Endodermal cell (in vitro differentiated cells): Measurements from ENCODE around the gene HLA-E. TPM values are rescaled to one million over a fixed set of nuclear protein-coding genes. Genes with fewer than 3 reads are reported as not detected.

Source experiments
- DNase-seq: peaks from one replicate; pipeline ENCODE4 v3.0.0-alpha.2; 2017
- H3K27ac ChIP-seq: 2 replicates; pipeline ENCODE4 v1.5.1; 2013; ENCODE audit warnings: mild to moderate bottlenecking, low read depth, low read length, moderate library complexity
- H3K27me3 ChIP-seq: 2 replicates; pipeline ENCODE4 v1.6.1; 2013; ENCODE audit warnings: mild to moderate bottlenecking, low read length, moderate library complexity; ENCODE audit not compliant: insufficient read depth, control insufficient read depth, poor library complexity, severe bottlenecking
- H3K36me3 ChIP-seq: 2 replicates; pipeline ENCODE4 v1.7.0; 2013; ENCODE audit warnings: mild to moderate bottlenecking, low read length, moderate library complexity; ENCODE audit not compliant: control insufficient read depth, insufficient read depth
- H3K4me1 ChIP-seq: one replicate; pipeline ENCODE4 v1.7.0; 2013; ENCODE audit warnings: low read length; ENCODE audit not compliant: control insufficient read depth, insufficient read depth
- H3K4me3 ChIP-seq: 2 replicates; pipeline ENCODE4 v1.5.1; 2013; ENCODE audit warnings: mild to moderate bottlenecking, low read length, moderate library complexity
- H3K9ac ChIP-seq: 2 replicates; pipeline ENCODE4 v1.6.1; 2013; ENCODE audit warnings: mild to moderate bottlenecking, low read length, moderate library complexity; ENCODE audit not compliant: poor library complexity, severe bottlenecking; ENCODE audit errors: extremely low read depth
- H3K9me3 ChIP-seq: 2 replicates; pipeline ENCODE4 v1.6.1; 2013; ENCODE audit warnings: mild to moderate bottlenecking, low read length, moderate library complexity; ENCODE audit not compliant: control insufficient read depth
- H3K27ac Mint-ChIP-seq: 2 replicates; pipeline ENCODE4 v1.8.0; 2020; ENCODE audit warnings: mixed read lengths
- H3K27me3 Mint-ChIP-seq: 2 replicates; pipeline ENCODE4 v1.8.0; 2021; ENCODE audit warnings: mild to moderate bottlenecking, mixed read lengths; ENCODE audit not compliant: insufficient read depth
- H3K36me3 Mint-ChIP-seq: 2 replicates; pipeline ENCODE4 v1.8.0; 2020; ENCODE audit warnings: low read depth, mixed read lengths
- H3K4me1 Mint-ChIP-seq: 2 replicates; pipeline ENCODE4 v1.8.0; 2020; ENCODE audit warnings: mixed read lengths
- H3K4me3 Mint-ChIP-seq: 2 replicates; pipeline ENCODE4 v1.8.0; 2020; ENCODE audit warnings: mild to moderate bottlenecking, moderate library complexity, mixed read lengths
- H3K9me3 Mint-ChIP-seq: 2 replicates; pipeline ENCODE4 v1.8.0; 2020; ENCODE audit warnings: mild to moderate bottlenecking, mixed read lengths
- CTCF ChIP-seq: fragments of 200-600 bp; sonication (generic); conservative IDR thresholded peaks from 2 replicates; pipeline ENCODE4 v1.5.0; 2021; ENCODE audit warnings: antibody characterized with exemption, mild to moderate bottlenecking
- WGBS, 2 experiments: methylation state at CpG; one replicate each; pipeline versions ENCODE4 v1.1.5 to v1.1.7; 2013; ENCODE audit warnings: missing lambda C conversion rate in 2 of 2, mixed read lengths in 1 of 2; ENCODE audit not compliant: insufficient coverage in 1 of 2, insufficient read length in 1 of 2; 5-methylcytosine and 5-hydroxymethylcytosine counted together
- total RNA-seq, 2 donors: library from RNA; stranded (reverse); fragmentation: NEBNext Ultra II Directional in 1 of 2; extraction: Animal tissue kit (Norgen Biotek cat#: 25700) in 1 of 2; gene quantifications; 2 replicates in 1 of 2; 3 replicates in 1 of 2; pipeline ENCODE4 v1.2.1, GENCODE V29; 2021

The HLA-E gene
- total RNA-seq, 2 donors from 2014 or later: 31.7 to 38.4 TPM

DNA sequence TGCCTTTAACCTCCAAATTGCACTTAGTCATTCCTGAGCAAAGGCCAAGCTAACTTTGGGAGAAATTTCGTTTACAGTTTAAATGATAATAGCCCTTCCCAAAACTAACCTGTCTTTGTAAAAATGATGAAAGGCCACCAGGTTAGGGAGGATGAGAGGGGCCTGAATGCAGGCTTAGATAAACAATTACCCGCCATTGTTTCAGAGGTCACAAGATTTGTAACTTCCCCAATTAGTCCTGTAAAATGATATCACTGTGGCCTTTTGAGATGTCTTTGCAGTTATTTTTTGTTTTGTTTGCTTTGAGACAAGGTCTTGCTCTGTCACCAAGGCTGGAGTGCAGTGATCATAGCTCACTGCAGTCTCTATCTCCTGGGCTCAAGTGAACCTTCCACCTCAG lies 40.7 kb downstream of the HLA-E start:
- Mint-ChIP-seq H3K4me3 (no peak overlapping the region), H3K36me3 (no peaks in the 10 kb centered on the region), H3K27ac (no peak overlapping the region), H3K4me1 (no peaks in the 10 kb centered on the region), H3K27me3 (peaks cover 10% of the 10 kb centered on the region), H3K9me3 (no peaks in the 10 kb centered on the region)
- Histone ChIP-seq H3K27ac (no peak overlapping the region), H3K9ac (no peak overlapping the region), H3K4me3 (no peak overlapping the region), H3K36me3 (no peaks in the 10 kb centered on the region), H3K27me3 (no peaks in the 10 kb centered on the region), H3K9me3 (peaks cover 5% of the 10 kb centered on the region), H3K4me1 (no peaks in the 10 kb centered on the region)
- no peak for TF ChIP-seq CTCF
- WGBS, 2 experiments: 74 to 92% methylated on average over 2 of the region's 2 CpGs
- DNase-seq: no peak

DNA sequence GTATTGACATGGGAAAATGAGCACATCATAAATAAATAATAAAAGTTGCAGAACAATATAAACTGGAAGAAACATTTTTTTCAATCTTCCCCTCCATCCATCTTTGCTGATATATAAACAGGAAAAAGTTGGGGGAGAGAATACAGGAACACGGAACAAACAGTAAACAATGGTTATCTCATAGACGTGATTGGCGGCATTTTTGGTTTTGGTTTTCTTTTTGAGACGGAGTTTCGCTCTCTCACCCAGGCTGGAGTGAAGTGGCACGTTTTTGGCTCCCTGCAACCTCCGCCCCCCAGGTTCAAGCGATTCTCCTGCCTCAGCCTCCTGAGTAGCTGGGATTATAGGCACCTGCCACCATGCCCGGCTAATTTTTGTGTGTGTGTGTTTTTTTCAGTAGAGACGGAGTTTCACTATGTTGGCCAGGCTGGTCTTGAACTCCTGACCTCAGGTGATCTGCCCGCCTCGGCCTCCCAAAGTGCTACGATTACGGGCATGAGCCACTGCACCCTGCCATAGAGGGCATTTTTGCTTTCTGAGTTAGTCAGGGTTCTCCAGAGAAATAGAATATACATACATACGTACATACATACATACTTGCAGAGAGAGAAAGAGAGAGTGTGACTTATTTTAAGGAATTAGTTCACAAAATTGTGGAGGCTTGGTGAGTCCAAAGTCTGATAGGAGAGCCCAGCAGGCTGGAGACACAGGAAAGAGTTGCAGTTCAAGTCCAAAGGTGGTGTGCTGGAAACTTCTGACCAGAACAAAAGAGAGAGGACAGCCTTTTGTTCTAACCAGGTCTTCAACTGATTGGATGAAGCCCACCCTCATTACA lies 44.4 kb downstream of the HLA-E start:
- peak; percentile 17 for DNase-seq
- H3K27me3 ChIP-seq: no peaks in the 10 kb centered on the region
- peaks cover 5% of the 10 kb centered on the region for H3K9me3 ChIP-seq
- H3K9me3 Mint-ChIP-seq: no peaks in the 10 kb centered on the region
- no peak overlapping the region for H3K9ac ChIP-seq
- no peak overlapping the region for H3K4me3 ChIP-seq
- H3K4me1 Mint-ChIP-seq: no peaks in the 10 kb centered on the region
- no peak overlapping the region for H3K4me3 Mint-ChIP-seq
- no peaks in the 10 kb centered on the region for H3K4me1 ChIP-seq
- peaks cover 7% of the 10 kb centered on the region for H3K27me3 Mint-ChIP-seq
- H3K27ac Mint-ChIP-seq: no peak overlapping the region
- WGBS, 2 experiments: 79 to 84% methylated on average over 11 to 14 of the region's 15 CpGs
- no peak overlapping the region for H3K27ac ChIP-seq
- H3K36me3 Mint-ChIP-seq: no peaks in the 10 kb centered on the region
- TF ChIP-seq CTCF: no peak
- no peaks in the 10 kb centered on the region for H3K36me3 ChIP-seq

- Mint-ChIP-seq H3K36me3 (no peaks in the 10 kb centered on the region), H3K27ac (no peak overlapping the region), H3K4me3 (no peak overlapping the region), H3K27me3 (peaks cover 5% of the 10 kb centered on the region), H3K4me1 (peaks cover 3% of the 10 kb centered on the region), H3K9me3 (no peaks in the 10 kb centered on the region)
- Histone ChIP-seq H3K9me3 (no peaks in the 10 kb centered on the region), H3K4me1 (no peaks in the 10 kb centered on the region), H3K36me3 (no peaks in the 10 kb centered on the region), H3K4me3 (no peak overlapping the region), H3K9ac (no peak overlapping the region), H3K27ac (no peak overlapping the region), H3K27me3 (no peaks in the 10 kb centered on the region)
- TF ChIP-seq CTCF: no peak
- 83 to 84% methylated on average over 2 to 3 of the region's 3 CpGs for WGBS, 2 experiments
- no peak for DNase-seq
Measured at GRCh38 chr6:30537931-30538330, 48.6 kb downstream of the HLA-E start.
